HG02970 (cell line): ENCODE results near the gene PSAPL1.

Experiments
- ATAC-seq: cut with Tn5 transposase; IDR thresholded peaks from one replicate; pipeline ENCODE4 v1.9.1; 2021; ENCODE audit warnings: mild to moderate bottlenecking, moderate library complexity, moderate number of reproducible peaks; ENCODE audit not compliant: unreplicated experiment, low FRiP score

PSAPL1 gene

GRCh38 chr4:7399440-7400234 is 35.1 kb downstream of the PSAPL1 start:
- no peak for ATAC-seq

GRCh38 chr4:7398788-7399439 is 35.8 kb downstream of the PSAPL1 start:
- no peak for ATAC-seq

- no peak for ATAC-seq
Measured at GRCh38 chr4:7398104-7398423, 36.7 kb downstream of the PSAPL1 start.

GRCh38 chr4:7397206-7398103 is 37.3 kb downstream of the PSAPL1 start:
- ATAC-seq, result no peak

- ATAC-seq, result no peak
Measured at GRCh38 chr4:7396186-7396910, 38.4 kb downstream of the PSAPL1 start.

- no peak for ATAC-seq
Measured at GRCh38 chr4:7395645-7396044, 39.1 kb downstream of the PSAPL1 start.

- ATAC-seq, result no peak
Measured at GRCh38 chr4:7394681-7395451, 39.9 kb downstream of the PSAPL1 start.

- ATAC-seq, result no peak
Measured at GRCh38 chr4:7393601-7394575, 40.8 kb downstream of the PSAPL1 start.

- ATAC-seq, result no peak
Measured at GRCh38 chr4:7392438-7393421, 42.0 kb downstream of the PSAPL1 start.

GRCh38 chr4:7391637-7392437 is 42.9 kb downstream of the PSAPL1 start:
- ATAC-seq, result no peak

- no peak for ATAC-seq
Measured at GRCh38 chr4:7390906-7391636, 43.7 kb downstream of the PSAPL1 start.

GRCh38 chr4:7390336-7390735 is 44.4 kb downstream of the PSAPL1 start:
- no peak for ATAC-seq

- no peak for ATAC-seq
Measured at GRCh38 chr4:7389719-7390118, 45.0 kb downstream of the PSAPL1 start.

- no peak for ATAC-seq
Measured at GRCh38 chr4:7389101-7389701, 45.5 kb downstream of the PSAPL1 start.

GRCh38 chr4:7388627-7389026 is 46.1 kb downstream of the PSAPL1 start:
- ATAC-seq, result no peak

GRCh38 chr4:7387925-7388324 is 46.8 kb downstream of the PSAPL1 start:
- no peak for ATAC-seq
